KOPT-K1 (cell line): ENCODE measurements around the gene HIC2.
"Not testable (repeated sequence)": the region's sequence is repeated elsewhere in the genome, so short reads cannot be mapped to it uniquely, and the experiment has no call there.

Experiments used
- H3K27ac ChIP-seq: fragments of 200-600 bp; sonication (generic); 2 replicates; pipeline ENCODE4 v1.5.1; 2016; ENCODE audit warnings: antibody characterized with exemption, mild to moderate bottlenecking, low read depth, low read length; ENCODE audit not compliant: poor library complexity, severe bottlenecking
- H3K36me3 ChIP-seq: fragments of 200-600 bp; sonication (generic); 2 replicates; pipeline ENCODE4 v1.5.1; 2017; ENCODE audit warnings: antibody characterized with exemption, mild to moderate bottlenecking, low read length, moderate library complexity; ENCODE audit not compliant: insufficient read depth
- H3K9me3 ChIP-seq: fragments of 200-600 bp; sonication (generic); 2 replicates; pipeline ENCODE4 v1.5.1; 2017; ENCODE audit warnings: antibody characterized with exemption, low read length, mild to moderate bottlenecking; ENCODE audit not compliant: insufficient read depth, poor library complexity, severe bottlenecking

The HIC2 gene

DNA sequence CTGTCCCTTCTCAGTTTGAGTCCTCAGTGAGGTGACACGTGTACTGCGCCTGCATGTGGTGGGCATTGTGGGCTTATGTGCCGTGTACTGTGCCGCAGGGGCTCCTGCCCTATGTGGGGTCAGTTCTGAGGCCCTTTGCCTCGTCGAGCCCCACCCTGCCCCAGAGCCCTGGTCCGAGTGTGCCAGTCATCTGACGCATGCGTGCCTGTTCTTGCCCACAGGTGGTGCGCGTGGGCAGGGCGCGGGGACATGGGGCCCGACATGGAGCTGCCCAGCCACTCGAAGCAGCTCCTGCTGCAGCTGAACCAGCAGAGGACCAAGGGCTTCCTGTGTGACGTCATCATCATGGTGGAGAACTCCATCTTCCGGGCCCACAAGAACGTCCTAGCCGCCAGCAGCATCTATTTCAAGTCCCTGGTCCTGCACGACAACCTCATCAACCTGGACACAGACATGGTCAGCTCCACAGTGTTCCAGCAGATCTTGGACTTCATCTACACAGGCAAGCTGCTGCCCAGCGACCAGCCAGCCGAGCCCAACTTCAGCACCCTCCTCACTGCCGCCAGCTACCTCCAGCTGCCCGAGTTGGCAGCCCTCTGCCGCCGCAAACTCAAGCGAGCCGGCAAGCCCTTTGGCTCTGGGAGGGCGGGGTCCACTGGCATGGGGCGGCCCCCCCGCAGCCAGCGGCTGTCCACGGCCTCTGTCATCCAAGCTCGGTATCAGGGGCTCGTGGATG is 27.7 kb downstream of the HIC2 start:
- H3K36me3 ChIP-seq = peaks cover 45% of the 10 kb centered on the region
- H3K9me3 ChIP-seq = no peaks in the 10 kb centered on the region
- H3K27ac ChIP-seq = no peak overlapping the region

DNA sequence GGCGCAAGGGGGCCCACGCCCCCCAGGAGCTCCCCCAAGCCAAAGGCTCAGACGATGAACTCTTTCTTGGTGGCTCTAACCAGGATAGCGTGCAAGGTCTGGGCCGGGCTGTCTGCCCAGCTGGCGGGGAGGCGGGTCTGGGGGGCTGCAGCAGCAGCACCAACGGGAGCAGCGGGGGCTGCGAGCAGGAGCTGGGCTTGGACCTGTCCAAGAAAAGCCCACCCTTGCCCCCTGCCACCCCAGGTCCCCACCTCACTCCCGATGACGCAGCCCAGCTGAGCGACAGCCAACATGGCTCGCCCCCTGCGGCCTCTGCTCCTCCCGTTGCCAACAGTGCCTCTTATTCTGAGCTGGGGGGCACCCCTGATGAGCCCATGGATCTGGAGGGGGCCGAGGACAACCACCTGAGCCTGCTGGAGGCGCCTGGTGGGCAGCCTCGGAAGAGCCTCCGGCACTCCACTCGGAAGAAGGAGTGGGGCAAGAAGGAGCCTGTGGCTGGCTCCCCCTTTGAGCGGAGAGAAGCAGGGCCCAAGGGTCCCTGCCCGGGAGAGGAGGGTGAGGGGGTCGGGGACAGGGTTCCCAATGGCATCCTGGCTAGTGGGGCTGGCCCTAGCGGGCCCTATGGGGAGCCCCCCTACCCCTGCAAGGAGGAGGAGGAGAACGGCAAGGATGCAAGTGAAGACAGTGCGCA is 28.4 kb downstream of the HIC2 start:
- no peak overlapping the region for H3K27ac ChIP-seq
- no peaks in the 10 kb centered on the region for H3K9me3 ChIP-seq
- peaks cover 45% of the 10 kb centered on the region for H3K36me3 ChIP-seq

DNA sequence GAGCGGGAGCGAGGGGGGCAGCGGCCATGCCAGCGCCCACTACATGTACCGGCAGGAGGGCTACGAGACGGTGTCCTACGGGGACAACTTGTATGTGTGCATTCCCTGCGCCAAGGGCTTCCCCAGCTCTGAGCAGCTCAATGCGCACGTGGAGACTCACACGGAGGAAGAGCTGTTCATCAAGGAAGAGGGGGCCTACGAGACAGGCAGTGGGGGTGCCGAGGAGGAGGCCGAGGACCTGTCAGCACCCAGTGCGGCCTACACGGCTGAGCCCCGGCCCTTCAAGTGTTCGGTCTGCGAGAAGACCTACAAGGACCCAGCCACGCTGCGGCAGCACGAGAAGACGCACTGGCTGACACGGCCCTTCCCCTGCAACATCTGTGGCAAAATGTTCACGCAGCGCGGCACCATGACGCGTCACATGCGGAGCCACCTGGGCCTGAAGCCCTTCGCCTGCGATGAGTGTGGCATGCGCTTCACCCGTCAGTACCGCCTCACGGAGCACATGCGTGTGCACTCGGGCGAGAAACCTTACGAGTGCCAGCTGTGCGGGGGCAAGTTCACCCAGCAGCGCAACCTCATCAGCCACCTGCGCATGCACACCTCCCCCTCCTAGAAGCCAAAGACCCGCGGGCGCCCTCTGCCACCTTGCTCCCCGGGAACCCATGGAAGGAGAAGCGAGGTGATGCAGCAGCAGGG is 29.1 kb downstream of the HIC2 start:
- no peaks in the 10 kb centered on the region for H3K9me3 ChIP-seq
- H3K36me3 ChIP-seq = peaks cover 45% of the 10 kb centered on the region
- H3K27ac ChIP-seq = no peak overlapping the region

DNA sequence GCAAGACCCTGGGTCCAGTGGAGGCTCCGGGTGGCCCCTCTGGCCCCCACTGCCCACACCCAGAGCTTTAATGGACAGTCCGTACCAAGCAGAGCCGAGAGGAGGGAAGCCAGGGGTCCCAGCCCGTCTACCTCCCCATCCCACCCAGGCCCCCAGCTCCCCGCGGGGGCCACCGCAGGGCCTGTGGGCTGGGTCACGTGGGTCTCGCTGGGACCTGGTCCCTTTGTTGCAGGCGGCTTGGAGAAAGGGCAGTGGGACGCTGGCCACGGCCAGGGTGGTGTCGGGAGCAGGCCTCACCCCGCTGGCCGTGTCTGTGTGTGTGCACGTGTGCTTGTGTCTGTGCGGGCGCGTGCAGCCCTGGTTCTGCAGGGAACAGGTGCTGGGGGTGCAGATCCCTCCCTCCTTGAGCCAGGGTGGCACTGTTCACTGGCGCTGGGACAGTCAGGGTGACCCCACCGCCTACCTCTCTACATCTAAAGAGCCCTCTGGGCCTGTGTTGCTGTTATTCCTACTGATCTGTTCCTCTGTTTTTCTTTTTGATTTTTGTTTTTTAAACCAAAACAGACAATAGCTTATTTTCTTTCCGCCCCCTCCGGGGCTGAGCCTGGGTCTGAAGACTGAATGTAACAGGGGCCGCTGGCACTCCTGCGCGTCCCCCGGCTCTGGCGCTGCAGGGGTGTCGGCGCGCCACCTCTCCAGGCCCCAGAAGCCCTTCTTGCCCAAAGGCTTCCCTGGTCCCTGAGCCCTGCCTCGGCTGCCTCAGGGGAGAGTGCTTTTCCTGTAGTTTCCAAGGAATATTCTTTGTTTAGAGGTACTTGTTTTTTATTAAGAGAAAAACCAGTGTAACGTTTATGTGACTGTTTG is 29.9 kb downstream of the HIC2 start:
- no peaks in the 10 kb centered on the region for H3K9me3 ChIP-seq
- peaks cover 45% of the 10 kb centered on the region for H3K36me3 ChIP-seq
- H3K27ac ChIP-seq = no peak overlapping the region

DNA sequence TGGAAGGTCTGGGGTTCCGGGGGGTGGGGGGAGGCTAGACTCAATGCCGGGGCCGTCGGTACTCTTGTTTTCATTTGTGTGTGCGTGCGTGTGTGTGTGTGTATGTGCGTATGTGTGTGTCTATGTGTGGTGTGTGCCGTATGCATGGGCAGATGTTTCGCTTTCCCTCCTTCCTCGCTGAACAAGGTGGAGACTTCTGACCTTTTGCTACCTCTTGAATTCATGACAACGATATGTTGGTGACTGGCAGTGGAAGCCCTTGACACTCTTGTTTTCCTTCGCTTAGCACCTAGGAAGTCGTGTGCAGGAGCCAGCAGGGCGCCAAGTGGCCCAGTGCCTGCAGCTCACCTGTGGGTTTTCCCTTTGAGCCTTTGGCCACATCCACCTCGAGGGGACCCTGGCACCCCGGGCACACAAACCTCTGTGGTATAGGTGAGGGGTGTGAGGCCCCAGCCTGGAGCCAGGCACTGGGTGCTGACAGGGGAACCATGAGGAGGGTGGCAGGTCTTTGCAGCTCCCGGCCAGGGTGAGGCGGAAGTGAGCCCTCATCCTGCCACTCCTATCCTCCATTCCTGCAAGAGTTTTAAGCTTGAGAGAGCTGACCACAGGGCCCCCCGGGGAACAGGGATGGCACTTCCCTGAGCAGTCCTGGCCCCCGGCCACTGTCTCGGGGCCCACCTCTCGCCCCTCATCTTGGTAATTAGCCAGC is 30.7 kb downstream of the HIC2 start:
- H3K9me3 ChIP-seq = no peaks in the 10 kb centered on the region
- no peak overlapping the region for H3K27ac ChIP-seq
- peaks cover 45% of the 10 kb centered on the region for H3K36me3 ChIP-seq

DNA sequence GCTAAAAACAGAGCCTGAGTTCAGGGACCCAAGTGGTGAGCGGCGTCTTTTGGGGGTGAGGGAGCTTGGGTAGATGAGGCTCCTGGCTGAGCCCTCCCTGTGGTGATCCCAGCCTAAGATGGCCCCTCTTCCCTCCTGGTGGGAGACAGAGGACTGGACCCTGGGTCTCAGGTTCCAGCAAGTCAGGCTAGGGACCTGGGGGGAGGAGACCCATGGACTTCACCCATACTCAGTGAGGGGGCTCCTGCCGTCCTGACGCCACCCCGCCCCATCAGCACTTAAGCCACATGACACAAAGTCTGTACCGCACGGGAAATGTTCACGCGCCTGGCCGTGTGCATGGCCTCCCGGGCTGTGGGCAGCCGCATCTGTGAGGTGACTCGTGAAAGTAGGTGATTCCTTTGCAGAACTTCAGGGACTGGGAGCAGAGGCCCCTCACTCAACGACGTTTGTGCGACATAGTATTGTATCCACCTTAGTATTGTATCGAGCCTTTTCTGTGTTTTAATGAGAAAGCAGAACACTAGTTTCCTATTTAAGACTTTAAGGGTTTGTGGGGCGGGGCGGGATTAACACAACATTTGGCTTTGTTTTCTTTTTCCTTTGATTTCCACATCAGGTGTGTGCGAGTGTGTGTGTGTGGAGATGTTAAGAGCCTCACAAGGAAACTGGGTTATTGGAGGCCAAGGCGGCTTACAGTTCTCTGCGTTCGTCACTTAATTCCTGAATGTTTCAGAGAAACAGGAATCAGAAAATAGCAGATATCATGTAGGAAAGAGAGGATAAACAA is 31.7 kb downstream of the HIC2 start:
- H3K9me3 ChIP-seq = no peaks in the 10 kb centered on the region
- H3K27ac ChIP-seq = no peak overlapping the region
- H3K36me3 ChIP-seq = peaks cover 40% of the 10 kb centered on the region

DNA sequence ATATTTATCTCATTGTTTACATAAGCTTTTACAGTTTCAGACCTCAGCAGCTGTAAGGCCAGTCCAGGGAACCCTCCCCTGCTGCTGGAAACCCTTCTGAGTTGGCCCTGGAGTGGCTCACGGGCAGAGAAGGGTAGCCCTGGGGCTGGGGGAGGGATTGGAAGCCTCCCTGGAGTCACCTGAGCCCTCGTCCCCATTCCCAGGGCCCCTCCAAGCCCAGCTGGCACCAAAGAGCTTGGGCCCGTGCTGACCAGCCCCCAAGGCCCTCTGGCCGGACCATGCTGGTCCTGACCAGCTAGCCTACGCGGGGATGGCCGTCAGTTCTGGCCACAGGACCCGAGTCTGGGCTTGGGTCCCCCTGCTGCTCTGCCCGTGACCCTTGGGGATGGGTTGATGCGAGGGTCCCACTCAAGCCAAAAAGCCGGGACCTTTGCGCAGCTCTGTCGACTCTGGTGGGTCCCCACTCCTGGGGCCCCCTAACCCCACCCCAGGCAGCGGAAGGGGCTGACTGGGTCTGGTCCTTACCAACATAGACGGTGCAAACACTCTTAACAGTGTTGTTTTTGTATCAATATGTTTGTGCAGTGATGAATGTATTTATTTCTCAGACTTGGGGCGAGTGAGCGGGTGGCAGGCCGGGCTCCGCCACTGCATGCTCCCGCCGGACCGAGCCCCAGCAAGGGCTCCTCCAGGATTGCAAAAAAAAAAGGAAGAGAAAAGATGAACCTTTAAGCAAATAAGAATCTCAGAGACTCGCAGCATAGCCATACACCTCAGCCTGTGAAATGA is 32.6 kb downstream of the HIC2 start:
- no peak overlapping the region for H3K27ac ChIP-seq
- no peaks in the 10 kb centered on the region for H3K9me3 ChIP-seq
- H3K36me3 ChIP-seq = peaks cover 36% of the 10 kb centered on the region

DNA sequence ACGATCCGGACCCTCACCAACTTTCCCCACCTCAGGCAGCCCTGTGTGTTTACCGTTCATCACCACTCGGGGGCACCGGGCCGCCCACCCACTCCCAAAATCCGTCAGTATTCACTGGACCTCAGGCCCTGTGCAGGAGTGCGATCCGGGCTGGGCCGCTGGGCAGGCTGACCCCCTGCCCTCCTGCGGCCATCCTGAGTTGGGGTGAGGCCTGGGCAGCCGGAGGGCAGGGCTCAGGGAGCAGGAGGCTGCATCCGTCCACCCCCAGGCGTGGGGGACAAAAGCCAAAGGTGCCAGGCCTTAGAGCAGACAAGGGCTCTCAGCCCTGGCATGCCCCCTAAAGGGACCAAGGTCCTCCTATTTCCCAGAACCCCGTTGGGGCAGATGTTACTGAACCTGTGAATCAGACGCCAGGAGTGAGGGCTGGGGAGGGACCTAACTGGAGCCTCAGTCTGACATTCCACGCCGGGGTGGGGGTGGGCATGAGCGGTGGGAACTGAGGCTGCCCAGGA is 33.2 kb downstream of the HIC2 start:
- Histone ChIP-seq H3K36me3 (peaks cover 29% of the 10 kb centered on the region), H3K9me3 (no peaks in the 10 kb centered on the region), H3K27ac (no peak overlapping the region)

DNA sequence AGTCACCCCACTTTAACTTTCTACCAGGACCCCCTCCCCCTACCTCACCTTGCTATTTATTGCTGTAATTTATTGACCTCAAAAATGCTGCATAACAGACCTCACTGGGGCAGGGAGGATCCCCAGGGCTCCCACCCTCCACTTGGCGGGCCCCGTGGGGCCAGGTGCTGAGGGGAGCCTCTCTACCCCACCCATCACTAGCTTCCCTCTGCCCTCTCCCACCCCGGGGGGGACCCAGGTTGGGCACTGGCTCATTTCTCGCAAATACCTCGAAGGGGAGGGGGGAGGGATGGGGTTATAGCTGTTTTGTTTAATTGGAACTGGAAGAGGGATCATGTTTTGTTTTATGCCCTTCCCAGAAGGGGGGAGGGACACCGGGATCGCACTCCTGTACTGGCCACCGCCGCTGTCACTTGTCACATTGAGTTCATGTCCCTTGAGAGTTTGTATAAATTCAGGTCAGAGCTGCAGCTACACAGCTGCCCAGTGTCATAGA is 33.7 kb downstream of the HIC2 start:
- Histone ChIP-seq H3K27ac (no peak overlapping the region), H3K9me3 (no peaks in the 10 kb centered on the region), H3K36me3 (peaks cover 24% of the 10 kb centered on the region; the same call in 1 of the 2 replicates)

DNA sequence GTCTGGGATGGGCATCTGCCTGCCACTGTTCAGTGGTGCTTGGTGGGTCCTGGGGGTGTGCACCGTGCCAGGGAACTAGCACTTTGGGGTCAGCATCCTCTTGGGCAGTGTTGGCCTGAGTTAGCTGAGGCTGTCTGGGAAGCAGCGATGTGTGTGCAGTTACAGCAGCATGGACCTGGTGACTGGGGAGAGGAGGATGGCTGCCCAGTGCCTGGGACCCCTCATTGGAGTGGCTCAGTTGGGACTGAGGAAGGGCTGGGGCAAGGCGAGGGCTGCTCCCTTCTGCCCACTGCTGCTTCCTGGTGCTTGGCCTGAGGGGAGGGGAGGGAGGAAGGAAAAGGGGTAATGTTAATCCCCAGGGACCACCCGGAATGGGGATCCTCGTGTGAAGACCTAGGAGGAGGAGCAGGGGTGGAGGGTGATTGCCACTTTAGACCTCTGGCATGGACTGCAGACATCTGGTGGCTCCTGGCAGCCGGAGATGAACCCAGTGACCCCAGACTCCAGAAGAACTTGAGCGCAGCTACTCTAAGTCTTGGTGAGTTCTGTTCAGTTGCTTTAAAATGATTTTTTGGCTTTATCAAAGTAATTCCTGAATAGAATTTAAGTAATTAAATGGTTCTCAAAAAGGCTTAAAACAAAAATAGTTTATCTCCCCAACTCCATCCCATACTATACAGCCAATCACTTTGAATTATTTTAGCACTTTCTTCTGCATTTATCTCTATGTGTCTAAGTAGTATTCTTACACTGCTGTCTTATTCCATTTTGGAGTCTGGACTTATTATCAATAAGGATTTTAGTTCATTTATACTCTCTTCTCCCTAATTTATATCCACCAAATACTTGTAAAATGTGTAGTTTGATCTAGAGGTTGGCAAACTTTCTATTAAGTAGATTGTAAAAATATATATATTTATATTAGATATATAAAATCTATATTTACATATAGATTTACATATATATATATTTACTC is 34.7 kb downstream of the HIC2 start:
- Histone ChIP-seq H3K36me3 (peaks cover 15% of the 10 kb centered on the region; the same call in 1 of the 2 replicates), H3K9me3 (no peaks in the 10 kb centered on the region), H3K27ac (no peak overlapping the region)

DNA sequence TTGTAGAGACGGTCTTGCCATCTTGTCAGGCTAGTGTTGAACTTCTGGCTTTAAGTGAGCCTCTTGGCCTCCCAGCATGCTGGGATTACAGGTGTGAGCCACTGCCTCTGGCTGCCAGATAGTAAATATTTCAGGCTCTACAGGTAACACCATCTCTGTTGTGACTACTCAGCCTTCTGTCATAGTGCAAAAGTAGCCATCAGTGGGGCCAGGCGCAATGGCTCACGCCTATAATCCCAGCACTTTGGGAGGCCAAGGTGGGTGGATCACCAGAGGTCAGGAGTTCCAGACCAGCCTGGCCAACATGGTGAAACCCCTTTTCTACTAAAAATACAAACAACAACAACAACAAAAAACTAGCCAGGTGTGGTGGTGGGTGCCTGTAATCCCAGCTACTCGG is 35.5 kb downstream of the HIC2 start:
- H3K27ac ChIP-seq, H3K36me3 ChIP-seq, H3K9me3 ChIP-seq: not testable (repeated sequence)

DNA sequence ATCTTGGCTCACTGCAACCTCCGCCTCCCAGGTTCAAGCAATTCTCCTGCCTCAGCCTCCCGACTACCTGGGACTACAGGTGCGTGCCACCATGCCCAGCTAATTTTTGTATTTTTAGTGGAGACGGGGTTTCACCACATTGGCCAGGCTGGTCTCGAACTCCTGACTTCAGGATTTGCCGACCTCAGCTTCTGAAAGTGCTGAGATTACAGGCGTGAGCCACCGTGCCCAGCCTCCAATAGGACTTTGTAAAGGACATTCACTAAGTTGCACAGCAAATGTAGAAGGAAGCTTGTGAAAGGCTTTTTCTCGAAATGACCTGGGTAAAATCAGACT is 37.8 kb downstream of the HIC2 start:
- not testable (repeated sequence) for H3K27ac ChIP-seq, H3K9me3 ChIP-seq, H3K36me3 ChIP-seq
